ENCODE results near the gene DAB2IP.

DAB2IP gene

GRCh38 chr9:121797081-121797480, 145.6 kb downstream of the DAB2IP start:
- DNase-seq (ENCODE audit: low read depth) = no peak

- DNase-seq (ENCODE audit: low read depth) = no peak
Observed at GRCh38 chr9:121798941-121799340, 147.5 kb downstream of the DAB2IP start.

GRCh38 chr9:121800376-121800775, 148.9 kb downstream of the DAB2IP start:
- DNase-seq (ENCODE audit: low read depth) = no peak

GRCh38 chr9:121801579-121801978, 150.1 kb downstream of the DAB2IP start:
- DNase-seq (ENCODE audit: low read depth) = no peak

- no peak for DNase-seq (ENCODE audit: low read depth)
Observed at GRCh38 chr9:121802753-121803152, 151.3 kb downstream of the DAB2IP start.

GRCh38 chr9:121807069-121807822, 155.8 kb downstream of the DAB2IP start:
- no peak for DNase-seq (ENCODE audit: low read depth)

GRCh38 chr9:121807823-121808278, 156.4 kb downstream of the DAB2IP start:
- DNase-seq (ENCODE audit: low read depth) = no peak

- no peak for DNase-seq (ENCODE audit: low read depth)
Observed at GRCh38 chr9:121808781-121809180, 157.3 kb downstream of the DAB2IP start.

- no peak for DNase-seq (ENCODE audit: low read depth)
Observed at GRCh38 chr9:121809356-121810050, 158.1 kb downstream of the DAB2IP start.

- no peak for DNase-seq (ENCODE audit: low read depth)
Observed at GRCh38 chr9:121810489-121810888, 159.1 kb downstream of the DAB2IP start.

GRCh38 chr9:121811140-121811539, 159.7 kb downstream of the DAB2IP start:
- DNase-seq (ENCODE audit: low read depth) = no peak

- no peak for DNase-seq (ENCODE audit: low read depth)
Observed at GRCh38 chr9:121811751-121812150, 160.3 kb downstream of the DAB2IP start.

- DNase-seq (ENCODE audit: low read depth) = no peak
Observed at GRCh38 chr9:121812159-121812735, 160.8 kb downstream of the DAB2IP start.

- DNase-seq (ENCODE audit: low read depth) = no peak
Observed at GRCh38 chr9:121813519-121814210, 162.2 kb downstream of the DAB2IP start.

GRCh38 chr9:121814594-121814993, 163.2 kb downstream of the DAB2IP start:
- DNase-seq (ENCODE audit: low read depth) = no peak

GRCh38 chr9:121815084-121815483, 163.7 kb downstream of the DAB2IP start:
- DNase-seq (ENCODE audit: low read depth) = no peak

GRCh38 chr9:121815546-121816448, 164.4 kb downstream of the DAB2IP start:
- no peak for DNase-seq (ENCODE audit: low read depth)

GRCh38 chr9:121816449-121816817, 165.0 kb downstream of the DAB2IP start:
- DNase-seq (ENCODE audit: low read depth) = no peak

GRCh38 chr9:121816845-121817450, 165.5 kb downstream of the DAB2IP start:
- no peak for DNase-seq (ENCODE audit: low read depth)

GRCh38 chr9:121817476-121817875, 166.0 kb downstream of the DAB2IP start:
- no peak for DNase-seq (ENCODE audit: low read depth)

- no peak for DNase-seq (ENCODE audit: low read depth)
Observed at GRCh38 chr9:121818016-121818661, 166.7 kb downstream of the DAB2IP start.
